GM12873 (cell line): ENCODE measurements around the gene TBC1D28.
A peak's percentile ranks its signal among the peaks of the same experiment; 100 is the strongest.
"Not testable (repeated sequence)": the region's sequence is repeated elsewhere in the genome, so short reads cannot be mapped to it uniquely, and the experiment has no call there.

Source experiments
- CTCF ChIP-seq: IDR thresholded peaks from 2 replicates; pipeline ENCODE4 v1.5.1; 2012; ENCODE audit warnings: low read depth, mild to moderate bottlenecking, moderate library complexity, low read length, control low read depth; ENCODE audit not compliant: insufficient read depth; ENCODE audit errors: missing control alignments

Gene TBC1D28

GRCh38 chr17:18644291-18644690, at the start of gene TBC1D28:
Gene TBC1D28, minus strand, starts transcription at chr17:18644391. Its CDS starts 3,039 bp downstream, at chr17:18641352.
- not testable (repeated sequence) for TF ChIP-seq CTCF

- TF ChIP-seq CTCF = not testable (repeated sequence)
Measured at GRCh38 chr17:18681767-18682571, 37.8 kb upstream of the TBC1D28 start, which contains the start of gene FOXO3B. Gene FOXO3B, minus strand, starts transcription at chr17:18682314. Its CDS starts 663 bp downstream, at chr17:18681651.

GRCh38 chr17:18636237-18636636, 8.0 kb downstream of the TBC1D28 start:
- TF ChIP-seq CTCF = peak; percentile 3

- no peak for TF ChIP-seq CTCF
Measured at GRCh38 chr17:18626152-18626870, 17.9 kb downstream of the TBC1D28 start.

- TF ChIP-seq CTCF = peak; percentile 97
Measured at GRCh38 chr17:18625509-18626104, 18.6 kb downstream of the TBC1D28 start.
